Brain pericyte (primary cell): ENCODE data around the gene RTCB.
"Not testable (repeated sequence)": the region's sequence is repeated elsewhere in the genome, so short reads cannot be mapped to it uniquely, and the experiment has no call there.

Experiments
- DNase-seq: peaks from one replicate; pipeline ENCODE4 v3.0.0-alpha.2; 2012; ENCODE audit warnings: low read depth, low spot score

Gene RTCB

DNA sequence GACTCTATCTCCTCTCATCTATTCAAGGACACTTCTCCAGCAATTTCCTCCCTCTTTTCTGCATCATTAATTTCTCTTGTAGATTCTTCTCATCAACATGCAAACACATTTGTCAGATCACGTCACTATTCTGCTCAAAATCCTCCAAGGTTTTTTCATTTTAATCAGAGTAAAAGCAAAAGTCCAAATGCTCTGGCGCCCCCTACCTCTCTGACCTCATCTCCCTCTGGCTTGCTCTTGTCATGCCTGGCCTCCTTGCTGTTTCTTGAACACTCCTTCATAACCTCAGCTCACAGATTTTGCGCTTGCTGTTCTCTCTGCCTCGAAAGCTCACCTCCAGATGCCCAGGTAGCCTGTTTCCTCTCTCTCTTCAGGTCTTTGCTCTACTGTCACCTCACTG is 22.4 kb downstream of the RTCB start:
- DNase-seq, result no peak

DNA sequence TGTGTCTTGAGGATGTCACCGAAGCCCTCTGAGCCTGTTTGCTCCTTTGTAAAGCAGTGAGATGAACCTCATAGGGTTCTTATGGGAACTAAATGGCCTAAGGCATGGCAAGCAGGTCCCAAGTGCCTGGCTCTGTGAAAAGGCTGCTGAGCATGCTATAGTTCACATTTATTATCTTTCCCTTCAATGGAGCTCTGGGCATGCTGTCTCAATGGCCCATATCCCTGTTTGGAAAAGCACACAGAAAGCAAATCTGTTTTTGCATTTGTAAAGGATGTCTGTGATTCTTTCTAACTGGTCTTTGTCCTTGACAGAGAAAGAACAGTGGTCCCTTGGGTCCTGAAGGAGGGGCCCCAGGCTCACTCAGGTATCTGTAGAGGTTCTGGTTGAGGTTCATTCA is 26.4 kb downstream of the RTCB start:
- no peak for DNase-seq

GRCh38 chr22:32380991-32381390 is 31.1 kb downstream of the RTCB start:
- DNase-seq, result no peak

DNA sequence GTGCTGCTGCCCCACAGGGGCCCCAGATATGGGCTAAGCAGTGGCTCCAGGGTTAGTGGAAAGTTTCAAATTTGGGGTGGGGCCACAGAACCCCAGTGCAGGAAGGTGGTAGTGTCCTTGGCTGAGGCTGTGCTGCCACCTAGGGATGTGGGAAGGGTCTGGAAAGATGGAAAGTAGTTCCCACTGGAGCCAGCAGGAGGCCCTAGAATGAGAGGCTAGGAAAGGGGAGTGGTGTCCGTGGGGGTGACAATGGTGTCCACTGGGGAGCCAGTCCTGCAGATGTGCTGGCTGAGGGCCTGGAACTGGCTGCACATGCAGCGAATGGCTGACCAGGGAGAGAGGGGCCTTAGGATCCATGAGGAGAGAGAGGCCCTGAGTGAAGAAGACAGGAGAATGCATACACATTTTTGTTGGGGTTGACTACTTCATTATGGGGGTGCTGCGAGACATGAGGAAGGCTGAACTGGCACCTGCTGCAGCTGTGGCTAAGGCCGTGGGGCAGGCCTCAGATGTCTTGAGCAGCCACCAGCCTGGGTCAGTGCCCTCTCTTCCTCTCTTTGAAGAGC is 33.3 kb downstream of the RTCB start:
- no peak for DNase-seq

GRCh38 chr22:32376681-32377080 is 35.4 kb downstream of the RTCB start:
- DNase-seq, result no peak

- no peak for DNase-seq
Observed at GRCh38 chr22:32375678-32376450, 36.2 kb downstream of the RTCB start.

- no peak for DNase-seq
Observed at GRCh38 chr22:32364210-32364609, 47.8 kb downstream of the RTCB start.

- DNase-seq, result no peak
Observed at GRCh38 chr22:32361257-32361656, 50.8 kb downstream of the RTCB start.

GRCh38 chr22:32360096-32360495 is 52.0 kb downstream of the RTCB start:
- not testable (repeated sequence) for DNase-seq

- DNase-seq, result not testable (repeated sequence)
Observed at GRCh38 chr22:32357567-32357966, 54.5 kb downstream of the RTCB start, which contains the start of gene RFPL3. TSS of gene RFPL3 (plus strand) at chr22:32357867. CDS start at chr22:32358072, 205 bp downstream.

DNA sequence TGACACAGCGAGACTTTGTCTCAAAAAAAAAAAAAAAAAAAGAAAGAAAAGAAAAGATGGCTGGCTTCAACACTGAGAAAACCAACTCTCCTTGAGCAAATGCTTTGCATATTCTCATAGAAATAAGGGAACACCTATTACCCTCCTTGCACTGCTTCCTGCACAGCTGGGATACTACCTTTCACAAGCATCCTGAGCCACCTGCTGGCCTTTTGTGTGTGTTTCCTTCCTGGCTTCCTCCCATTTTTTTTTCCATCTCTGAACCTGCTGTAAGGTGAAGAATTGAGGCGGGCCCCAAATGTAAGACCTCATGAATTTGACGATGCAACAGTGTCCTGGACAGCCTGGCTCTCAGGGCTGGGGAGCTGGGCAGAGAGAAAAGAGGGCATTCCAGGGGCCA is 56.3 kb downstream of the RTCB start:
- no peak for DNase-seq

- DNase-seq, result no peak
Observed at GRCh38 chr22:32354360-32355351, 57.4 kb downstream of the RTCB start.

DNA sequence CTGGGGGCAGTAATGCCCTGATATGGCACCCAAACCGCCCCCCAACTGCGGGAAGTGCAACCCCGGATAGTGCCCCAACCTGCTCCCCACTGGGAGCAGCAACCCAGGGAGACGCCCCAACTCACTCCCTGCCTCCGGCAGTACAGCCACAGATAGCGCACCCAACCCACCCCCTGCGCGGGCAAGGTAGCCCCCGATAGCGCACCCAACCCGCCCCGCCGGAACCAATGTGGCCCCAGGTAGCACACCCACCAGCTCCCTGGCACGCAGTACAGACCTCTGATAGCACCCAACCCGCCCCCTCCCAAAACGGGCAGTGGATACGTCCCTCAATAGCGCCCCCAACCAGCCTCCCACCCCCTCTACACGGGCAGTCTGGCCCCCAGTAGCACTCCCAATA is 58.2 kb downstream of the RTCB start:
- DNase-seq, result no peak

DNA sequence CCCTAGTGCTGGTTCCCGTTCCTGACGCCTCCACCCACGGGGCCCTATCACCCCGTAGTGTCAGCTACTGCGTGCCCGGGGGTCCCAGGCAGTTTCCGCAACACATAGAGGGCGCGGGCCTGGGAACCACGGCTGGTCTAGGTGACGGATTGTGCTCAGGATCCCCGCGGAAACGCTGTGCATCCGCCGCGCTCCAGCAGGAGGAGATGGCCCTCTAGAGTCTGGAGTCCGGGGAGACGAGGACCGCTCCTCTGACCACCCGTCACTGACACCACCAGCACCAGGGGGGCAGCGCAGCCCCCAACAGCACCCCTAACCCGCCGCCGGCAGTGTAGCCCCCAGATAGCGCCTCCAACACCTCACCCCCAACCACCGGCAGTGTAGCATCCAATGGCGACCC is 58.8 kb downstream of the RTCB start:
- DNase-seq, result no peak

DNA sequence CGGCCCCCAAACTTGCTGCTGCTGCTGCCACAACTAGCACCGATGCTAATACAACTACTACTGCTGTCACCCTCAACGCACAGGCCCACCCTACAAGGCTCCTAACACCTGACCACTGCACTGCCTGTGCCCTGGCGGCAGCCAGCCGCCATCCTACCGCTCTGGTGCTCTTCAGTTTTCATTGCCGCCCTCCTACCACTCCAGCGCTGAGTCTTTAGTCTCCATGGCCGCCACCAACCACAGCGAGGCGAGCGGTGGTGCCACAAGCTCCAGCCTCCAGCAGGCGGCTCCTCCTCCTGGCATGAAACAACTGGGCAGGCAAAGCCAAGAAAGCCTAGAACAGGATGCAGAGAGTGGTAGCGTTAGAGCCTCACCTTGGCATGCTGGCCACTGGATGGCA is 59.4 kb downstream of the RTCB start:
- no peak for DNase-seq

GRCh38 chr22:32351875-32352274 is 60.2 kb downstream of the RTCB start:
- not testable (repeated sequence) for DNase-seq

DNA sequence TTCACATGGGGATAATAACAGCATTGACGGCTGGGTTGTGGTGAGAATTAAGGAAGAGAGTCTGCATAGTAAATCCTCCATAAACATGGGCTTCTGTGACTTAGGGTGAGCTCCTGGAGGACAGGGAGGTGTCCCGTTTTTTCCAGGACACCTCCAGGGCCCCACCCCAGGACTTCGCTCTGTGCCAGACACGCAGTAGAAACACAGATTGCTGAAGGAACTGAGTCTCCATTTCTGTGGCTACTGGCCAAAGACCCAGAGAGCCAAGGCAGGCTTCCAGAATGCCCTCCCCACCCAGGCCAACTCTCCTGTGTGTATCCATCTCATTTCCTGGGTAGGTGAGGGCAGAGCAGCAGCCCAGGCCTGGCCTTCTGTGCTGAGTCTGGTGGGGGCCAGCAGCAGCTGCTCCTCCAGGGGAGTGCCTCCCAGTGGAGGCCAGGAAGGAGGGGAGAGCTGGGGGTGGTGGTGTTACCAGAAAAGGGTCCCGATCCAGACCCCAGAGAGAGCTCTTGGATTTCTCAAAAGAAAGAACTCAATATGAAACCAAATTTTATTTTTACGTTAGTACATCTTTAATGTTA is 63.9 kb downstream of the RTCB start:
- no peak for DNase-seq

GRCh38 chr22:32343941-32344340 is 68.1 kb downstream of the RTCB start:
- DNase-seq, result no peak

DNA sequence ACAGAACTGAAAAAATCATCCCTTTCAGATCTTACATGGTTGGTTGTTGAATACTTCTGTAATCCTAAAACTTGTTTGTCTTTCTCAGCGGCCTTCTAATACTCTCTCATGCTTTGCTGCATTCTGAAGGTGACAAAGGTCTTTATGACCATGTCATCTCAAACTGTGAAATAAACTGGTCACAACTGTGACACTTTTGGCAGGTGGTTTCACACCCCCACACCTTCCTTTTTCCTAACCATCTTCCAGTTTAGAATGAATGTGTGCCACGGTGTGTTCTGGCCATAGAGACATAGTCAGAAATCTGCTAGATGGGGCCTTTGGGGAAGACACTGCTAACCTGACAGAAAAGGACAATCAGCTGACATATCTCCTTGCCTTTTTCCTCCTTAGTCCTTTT is 69.1 kb downstream of the RTCB start:
- no peak for DNase-seq

GRCh38 chr22:32341122-32341740 is 70.8 kb downstream of the RTCB start:
- DNase-seq, result no peak

DNA sequence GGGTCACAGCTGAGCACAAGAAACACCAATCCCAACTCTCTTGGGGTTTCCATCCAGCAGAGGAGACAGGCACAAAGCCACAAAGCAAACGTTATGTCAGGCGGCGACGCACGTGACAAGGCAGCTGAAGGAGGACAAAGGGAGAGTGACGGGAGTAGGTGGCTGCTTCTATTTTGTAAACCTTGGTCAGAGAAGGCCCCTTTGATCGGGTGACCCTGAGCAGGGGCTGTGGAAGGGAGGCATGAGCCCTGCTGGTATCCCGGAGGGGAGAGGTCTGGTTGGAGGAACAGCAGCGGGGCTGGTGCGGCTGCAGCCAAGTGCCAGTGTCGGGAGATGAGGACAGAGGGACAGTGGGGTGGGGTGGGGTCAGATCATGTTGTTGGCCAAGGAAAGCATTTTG is 71.6 kb downstream of the RTCB start:
- DNase-seq, result no peak
